Activated effector memory CD4-positive, alpha-beta T cell treated with anti-CD3 and anti-CD28 coated beads, Interleukin-2, amount 50 U/mL, for 16 hours (primary cell): Measurements from ENCODE around the gene PPBP.

Experiments
- DNase-seq: peaks from one replicate; pipeline ENCODE4 v3.0.0-alpha.2; 2020

PPBP gene

DNA sequence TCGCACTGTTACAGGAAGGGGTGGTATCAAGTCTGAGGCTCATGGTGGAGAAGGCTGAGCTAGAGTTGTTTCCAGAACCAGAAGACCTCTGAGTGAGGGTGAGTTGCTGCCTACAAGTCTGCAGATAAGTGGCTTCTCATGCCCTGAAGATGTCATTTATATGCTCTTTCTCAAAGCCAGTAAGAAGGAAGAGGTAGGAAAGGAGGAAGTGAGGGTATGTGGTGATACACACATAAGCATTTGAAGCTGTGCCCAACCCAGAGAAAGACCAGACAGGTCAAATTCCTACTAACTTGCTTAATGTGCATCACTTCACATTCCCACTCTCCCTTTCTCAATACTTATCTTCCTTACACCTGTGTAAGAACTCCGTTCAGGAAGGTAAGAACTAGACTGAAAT is at the start of gene PPBP:
TSS of gene PPBP (minus strand) at position 130 of the 400 bp plus-strand sequence. CDS start at position 43, 87 bp downstream.
- no peak for DNase-seq

DNA sequence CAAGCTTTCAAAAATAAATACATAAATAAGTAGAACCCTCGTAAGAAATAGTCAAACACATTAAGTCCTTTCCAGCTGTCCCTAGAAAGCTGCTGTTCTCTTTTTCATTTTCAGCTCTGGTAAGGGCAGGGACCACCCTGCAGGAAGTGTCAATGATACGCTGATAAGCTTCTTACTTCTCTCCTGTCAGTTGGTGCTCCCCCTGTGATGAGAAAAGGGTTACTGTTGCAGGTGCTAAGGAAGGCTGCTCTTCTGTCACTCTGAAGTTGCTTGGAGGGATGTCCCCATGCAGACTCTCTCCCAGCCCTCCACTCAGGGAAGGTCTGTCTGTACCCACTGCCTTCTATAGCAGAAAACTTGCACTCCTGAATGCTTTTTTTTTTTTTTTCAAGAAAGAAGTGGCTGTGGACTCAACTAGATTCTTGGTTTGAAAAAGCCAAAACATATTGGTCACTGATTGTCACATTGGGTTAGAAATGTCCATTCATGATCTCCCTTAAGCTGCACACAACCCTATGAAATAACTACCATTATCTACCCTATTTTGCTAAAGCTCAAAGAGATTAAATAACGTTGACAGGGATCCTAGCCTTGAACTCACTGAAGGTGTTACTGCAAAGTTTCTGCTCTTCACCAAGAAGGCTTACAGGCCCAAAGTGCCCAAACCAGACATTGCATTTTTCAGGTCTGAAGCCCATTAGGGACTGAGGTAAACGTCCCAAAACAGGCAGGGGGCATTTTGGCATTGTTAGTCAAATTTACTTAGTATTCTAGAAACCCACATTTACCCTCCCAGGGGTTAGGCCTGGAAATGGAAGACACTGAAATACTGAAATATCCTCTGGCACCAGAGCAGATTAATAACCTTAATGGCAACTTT is 49.3 kb upstream of the PPBP start:
- DNase-seq, result no peak

GRCh38 chr4:74033739-74034138 is 45.7 kb upstream of the PPBP start:
- no peak for DNase-seq

DNA sequence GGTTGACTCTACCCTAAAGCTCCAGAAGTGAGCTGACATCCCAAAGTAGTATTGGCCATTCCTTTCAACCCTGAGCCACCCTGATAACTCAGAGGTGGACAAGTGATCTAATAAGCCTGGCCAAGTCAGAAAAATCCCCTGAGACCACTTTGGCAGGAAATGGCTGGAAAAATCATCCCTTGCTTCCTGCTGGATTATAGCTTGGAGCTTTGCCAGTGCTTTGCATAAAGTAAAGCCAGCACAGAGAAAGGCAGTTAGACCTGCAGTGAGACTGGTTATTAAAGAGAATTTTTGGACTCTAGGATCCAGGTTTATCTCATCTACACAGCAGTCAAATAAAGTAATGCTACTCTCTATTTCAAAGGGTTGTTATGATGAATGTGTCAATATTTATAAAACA is 44.1 kb upstream of the PPBP start:
- no peak for DNase-seq

DNA sequence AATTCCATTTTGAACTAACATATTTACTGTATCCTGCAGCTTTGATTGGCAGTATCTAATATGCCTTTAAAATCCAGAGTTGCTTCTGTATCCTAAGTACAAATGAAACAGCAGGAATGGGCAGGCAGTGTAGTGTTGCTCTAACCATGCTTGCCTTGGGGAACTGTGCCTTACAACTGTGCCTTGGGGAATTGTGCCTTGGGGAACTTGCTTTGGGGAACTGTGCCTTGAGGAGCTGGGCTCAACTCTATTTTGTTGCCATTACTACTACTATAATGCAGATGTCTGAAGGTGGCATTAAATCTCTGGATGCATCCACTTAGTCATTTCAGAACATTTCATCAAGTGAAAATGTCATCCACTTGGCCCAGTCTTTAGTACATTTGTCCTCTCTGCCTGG is 43.6 kb upstream of the PPBP start:
- DNase-seq, result no peak

- DNase-seq, result no peak
Observed at GRCh38 chr4:74030285-74030684, 42.3 kb upstream of the PPBP start.

DNA sequence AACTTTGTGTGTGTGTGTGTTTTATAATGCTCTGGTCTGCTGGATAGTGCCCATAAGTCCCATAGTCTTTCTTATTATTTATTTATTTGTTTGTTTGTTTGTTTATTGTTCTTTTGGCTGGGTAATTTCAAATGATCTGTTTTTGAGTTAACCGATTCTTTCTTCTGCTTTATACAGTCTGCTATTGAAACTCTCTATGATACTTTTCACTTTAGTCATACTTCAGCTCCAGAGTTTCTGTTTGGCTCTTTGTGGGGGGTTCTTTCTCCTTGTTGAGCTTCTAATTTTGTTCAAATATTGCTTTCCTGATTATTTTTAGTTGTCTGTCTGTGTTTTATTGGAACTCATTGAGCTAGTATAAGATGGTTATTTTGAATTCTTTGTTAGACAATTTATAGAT is 40.5 kb upstream of the PPBP start:
- DNase-seq, result no peak

DNA sequence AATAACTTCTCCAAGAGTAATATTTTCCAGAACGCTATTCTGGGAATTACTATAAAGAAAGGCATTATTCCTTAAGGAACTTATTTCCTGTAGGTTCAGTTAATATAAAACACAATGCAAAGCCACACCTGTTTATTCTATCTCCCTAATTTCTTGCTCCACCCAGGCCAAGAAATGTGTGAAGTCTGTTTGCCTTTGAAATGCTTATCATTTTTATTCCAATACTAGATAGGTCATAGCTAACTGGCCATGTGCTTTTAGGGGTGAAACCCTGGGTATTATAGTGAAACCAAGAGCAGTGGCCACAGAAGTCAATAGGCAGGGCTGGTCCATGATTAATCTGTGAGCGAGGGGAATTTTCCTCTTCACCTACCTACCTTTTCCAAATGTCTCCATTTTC is 35.7 kb upstream of the PPBP start:
- no peak for DNase-seq

- DNase-seq, result no peak
Observed at GRCh38 chr4:74021601-74022000, 33.6 kb upstream of the PPBP start.

GRCh38 chr4:74018771-74019170 is 30.8 kb upstream of the PPBP start:
- DNase-seq, result no peak

DNA sequence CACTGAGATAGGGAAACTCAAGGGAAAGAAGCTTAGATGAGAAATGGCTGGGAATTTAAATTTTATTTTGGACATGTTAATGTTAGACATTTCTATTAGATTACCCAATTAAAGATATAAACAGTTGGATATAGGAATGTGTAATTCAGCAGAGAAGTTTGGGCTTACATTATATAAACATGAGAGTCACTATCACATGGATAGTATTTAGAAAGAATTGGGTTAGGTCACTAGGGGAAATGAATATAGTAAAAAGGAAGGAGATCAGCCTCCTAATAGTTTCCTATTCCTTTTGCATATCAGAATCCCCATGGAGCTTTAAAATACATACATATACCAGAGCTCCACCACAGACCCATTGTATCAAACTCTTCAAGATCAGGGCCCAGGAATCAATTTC is 30.1 kb upstream of the PPBP start:
- no peak for DNase-seq

- DNase-seq, result no peak
Observed at GRCh38 chr4:74016068-74016467, 28.1 kb upstream of the PPBP start.

DNA sequence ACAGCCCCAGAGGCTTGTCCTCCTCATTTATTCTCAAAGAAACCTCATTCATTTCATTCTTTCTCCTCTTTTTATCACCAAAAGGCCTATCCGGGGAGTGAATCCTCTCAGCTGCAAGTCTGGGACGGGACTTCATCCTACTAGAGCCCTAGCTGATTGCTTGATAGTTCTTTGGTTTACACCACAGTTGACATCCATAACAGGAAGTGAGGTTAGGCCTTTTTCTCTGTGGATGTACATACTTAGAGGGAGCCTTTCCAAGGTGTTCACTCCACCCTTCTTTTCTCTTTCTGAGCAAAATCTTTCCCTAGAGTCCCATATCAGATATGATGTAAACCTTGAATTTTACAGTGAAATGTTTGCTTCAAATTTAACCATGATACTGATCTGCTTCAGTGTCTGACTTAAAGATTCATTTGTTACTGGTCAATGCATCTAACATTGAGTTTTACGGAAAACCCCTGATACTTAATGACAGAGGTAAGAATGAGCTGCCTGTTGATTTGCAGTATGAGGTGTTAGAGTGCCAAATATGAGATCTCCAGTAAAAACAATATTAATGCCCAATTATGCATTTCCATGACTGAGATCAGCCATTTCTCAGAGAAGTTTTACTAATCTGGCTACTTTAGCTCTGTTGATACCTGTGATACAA is 27.3 kb upstream of the PPBP start:
- DNase-seq, result no peak

DNA sequence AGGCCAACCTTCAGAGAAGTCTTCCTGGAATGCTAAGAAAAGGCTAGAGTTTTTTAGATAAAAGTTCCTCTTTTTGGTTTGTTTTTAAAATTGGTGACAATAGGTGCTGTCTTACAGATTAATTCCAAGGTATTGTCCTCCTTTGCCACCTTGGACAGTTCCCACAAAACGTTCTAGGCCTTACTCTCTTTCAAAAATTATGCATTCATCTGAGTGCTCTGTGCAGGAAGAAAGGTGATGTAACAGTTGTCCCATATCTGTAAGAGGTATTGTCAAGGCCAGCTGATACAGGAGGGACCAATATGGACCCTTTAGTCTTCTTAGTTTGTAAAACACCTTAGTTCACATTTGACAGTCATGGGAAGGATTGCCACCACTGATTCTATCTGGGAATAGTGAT is 26.3 kb upstream of the PPBP start:
- no peak for DNase-seq

- DNase-seq, result no peak
Observed at GRCh38 chr4:74013264-74013663, 25.3 kb upstream of the PPBP start.

GRCh38 chr4:74012130-74012529 is 24.1 kb upstream of the PPBP start:
- no peak for DNase-seq

DNA sequence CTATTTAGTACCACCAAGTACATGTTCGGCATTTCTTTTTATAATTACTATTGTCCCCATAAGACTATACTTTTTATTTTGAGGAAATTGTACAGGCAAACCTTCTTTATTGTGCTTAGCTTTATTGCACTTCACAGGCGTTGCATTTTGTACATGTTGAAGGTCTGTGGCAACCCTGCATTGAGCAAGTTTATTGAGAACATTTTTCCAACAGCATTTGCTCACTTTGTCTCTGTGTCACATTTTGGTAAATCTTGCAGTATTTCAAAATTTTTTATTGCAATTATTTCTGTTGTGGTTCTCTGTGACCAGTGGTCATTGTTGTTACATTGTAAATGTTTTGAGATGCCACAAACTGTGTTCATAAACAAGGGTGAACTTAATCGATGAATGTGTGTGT is 21.3 kb upstream of the PPBP start:
- no peak for DNase-seq

GRCh38 chr4:74006009-74006476 is 18.1 kb upstream of the PPBP start:
- no peak for DNase-seq

GRCh38 chr4:74005528-74005927 is 17.5 kb upstream of the PPBP start:
- no peak for DNase-seq

DNA sequence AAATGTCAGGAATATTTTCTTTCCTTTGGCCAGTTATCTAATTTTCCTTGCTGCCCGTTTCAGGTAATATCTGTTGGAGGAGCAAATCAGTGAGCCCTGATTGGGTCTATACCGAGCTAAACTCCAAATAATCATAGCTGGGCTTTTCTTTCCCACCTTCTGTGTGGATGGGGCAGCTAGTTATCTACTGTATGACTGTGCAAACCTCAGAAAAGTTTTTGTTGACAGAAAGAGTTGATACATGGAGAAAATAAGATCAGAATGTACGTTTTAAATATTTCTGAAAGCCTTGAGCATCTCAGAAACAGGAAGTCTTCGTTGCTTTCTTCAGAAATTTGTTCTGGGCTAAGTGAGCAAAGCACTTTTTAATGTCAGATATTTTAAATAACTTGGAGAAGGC is 16.7 kb upstream of the PPBP start:
- DNase-seq, result no peak

GRCh38 chr4:74000301-74000700 is 12.3 kb upstream of the PPBP start:
- DNase-seq, result no peak

- no peak for DNase-seq
Observed at GRCh38 chr4:73998040-73999011, 10.3 kb upstream of the PPBP start, which contains the start of gene CXCL5. CXCL5 (minus strand) TSS chr4:73998677; CDS start chr4:73998581, 96 bp downstream.

- DNase-seq, result no peak
Observed at GRCh38 chr4:73992050-73992449, 4.1 kb upstream of the PPBP start.
